Vagina (tissue), 2 donors: ENCODE results near the gene ETV5.

Source experiments
- POLR2A ChIP-seq, 2 donors: fragments of 450-650 bp; IDR thresholded peaks; one replicate each; pipeline ENCODE4 v1.6.1; 2017; ENCODE audit warnings: antibody characterized with exemption in 2 of 2, mild to moderate bottlenecking in 2 of 2, moderate library complexity in 2 of 2
- TF ChIP-seq, protein P1 (sequence below), 3 experiments: fragments of 450-650 bp in 2 of 3; fragments of 200-600 bp in 1 of 3; sonication (generic) in 1 of 3; IDR thresholded peaks; one replicate each; pipeline ENCODE4 v1.5.1; 2017 to 2019; ENCODE audit warnings: antibody characterized with exemption in 3 of 3, mild to moderate bottlenecking in 2 of 3, moderate library complexity in 2 of 3

DNA sequence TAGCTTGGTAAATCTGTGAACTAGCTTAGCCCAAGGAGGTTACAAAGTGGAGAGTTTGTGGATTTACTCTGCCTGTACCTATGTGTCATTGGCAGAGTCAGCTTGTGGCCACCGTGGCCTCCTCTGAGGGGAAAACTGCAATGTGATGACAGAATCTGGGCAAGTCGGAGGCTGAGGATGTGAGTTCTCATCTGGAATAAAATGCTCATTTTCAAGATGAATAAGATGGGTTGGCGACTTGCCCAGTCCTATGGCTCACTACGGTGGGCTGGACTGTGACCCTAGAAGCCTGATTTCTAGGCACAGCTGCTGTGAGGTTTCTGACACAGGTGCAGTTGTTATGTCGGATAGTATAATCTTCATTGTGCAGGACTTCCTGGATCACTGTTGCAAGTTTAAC, 83.7 kb downstream of the ETV5 start:
- TF ChIP-seq, protein P1, sequence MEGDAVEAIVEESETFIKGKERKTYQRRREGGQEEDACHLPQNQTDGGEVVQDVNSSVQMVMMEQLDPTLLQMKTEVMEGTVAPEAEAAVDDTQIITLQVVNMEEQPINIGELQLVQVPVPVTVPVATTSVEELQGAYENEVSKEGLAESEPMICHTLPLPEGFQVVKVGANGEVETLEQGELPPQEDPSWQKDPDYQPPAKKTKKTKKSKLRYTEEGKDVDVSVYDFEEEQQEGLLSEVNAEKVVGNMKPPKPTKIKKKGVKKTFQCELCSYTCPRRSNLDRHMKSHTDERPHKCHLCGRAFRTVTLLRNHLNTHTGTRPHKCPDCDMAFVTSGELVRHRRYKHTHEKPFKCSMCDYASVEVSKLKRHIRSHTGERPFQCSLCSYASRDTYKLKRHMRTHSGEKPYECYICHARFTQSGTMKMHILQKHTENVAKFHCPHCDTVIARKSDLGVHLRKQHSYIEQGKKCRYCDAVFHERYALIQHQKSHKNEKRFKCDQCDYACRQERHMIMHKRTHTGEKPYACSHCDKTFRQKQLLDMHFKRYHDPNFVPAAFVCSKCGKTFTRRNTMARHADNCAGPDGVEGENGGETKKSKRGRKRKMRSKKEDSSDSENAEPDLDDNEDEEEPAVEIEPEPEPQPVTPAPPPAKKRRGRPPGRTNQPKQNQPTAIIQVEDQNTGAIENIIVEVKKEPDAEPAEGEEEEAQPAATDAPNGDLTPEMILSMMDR (IDR thresholded peaks at IDR 0.05) = no peak
- TF ChIP-seq POLR2A (IDR thresholded peaks at IDR 0.05) = no peak
